Trophoblast cell (in vitro differentiated cells and primary cell): ENCODE data around the gene UST.

Source experiments
- DNase-seq, 2 donors: peaks; one replicate each; pipeline ENCODE4 v3.0.0-alpha.2; 2016
- H2AFZ ChIP-seq: 2 replicates; pipeline ENCODE4 v1.6.1; 2013; ENCODE audit warnings: low read length, moderate library complexity, mild to moderate bottlenecking; ENCODE audit not compliant: insufficient read depth, poor library complexity
- H2AK5ac ChIP-seq: 2 replicates; pipeline ENCODE4 v1.6.1; 2013; ENCODE audit warnings: mild to moderate bottlenecking, low read length
- H2BK120ac ChIP-seq: 2 replicates; pipeline ENCODE4 v1.6.1; 2013; ENCODE audit warnings: low read length, mild to moderate bottlenecking, moderate library complexity; ENCODE audit not compliant: insufficient read depth, poor library complexity
- H2BK12ac ChIP-seq: 2 replicates; pipeline ENCODE4 v1.6.1; 2013; ENCODE audit warnings: mild to moderate bottlenecking, low read length, moderate library complexity
- H2BK5ac ChIP-seq: 2 replicates; pipeline ENCODE4 v1.6.1; 2013; ENCODE audit warnings: low read length, low read depth, moderate library complexity, mild to moderate bottlenecking; ENCODE audit not compliant: poor library complexity
- H3K14ac ChIP-seq: 2 replicates; pipeline ENCODE4 v1.6.1; 2013; ENCODE audit warnings: mild to moderate bottlenecking, low read length
- H3K18ac ChIP-seq: 2 replicates; pipeline ENCODE4 v1.6.1; 2013; ENCODE audit warnings: mild to moderate bottlenecking, low read length
- H3K23ac ChIP-seq: 2 replicates; pipeline ENCODE4 v1.6.1; 2013; ENCODE audit warnings: low read length
- H3K27ac ChIP-seq: 2 replicates; pipeline ENCODE4 v1.5.1; 2013; ENCODE audit warnings: low read depth, mild to moderate bottlenecking, inconsistent platforms, low read length, moderate library complexity
- H3K27me3 ChIP-seq: 2 replicates; pipeline ENCODE4 v1.6.1; 2013; ENCODE audit warnings: inconsistent platforms, mild to moderate bottlenecking, low read length, moderate library complexity; ENCODE audit not compliant: insufficient read depth
- H3K36me3 ChIP-seq, 2 experiments: 1 replicate in 1 of 2; 2 replicates in 1 of 2; pipeline ENCODE4 v1.6.1; 2013; ENCODE audit warnings: low read length in 2 of 2, mild to moderate bottlenecking in 2 of 2, moderate library complexity in 1 of 2; ENCODE audit not compliant: insufficient read depth in 2 of 2, control insufficient read depth in 1 of 2
- H3K4ac ChIP-seq: 2 replicates; pipeline ENCODE4 v1.6.1; 2013; ENCODE audit warnings: low read depth, mild to moderate bottlenecking, low read length, moderate library complexity
- H3K4me1 ChIP-seq, 2 experiments: 1 replicate in 1 of 2; 2 replicates in 1 of 2; pipeline ENCODE4 v1.6.1; 2013; ENCODE audit warnings: low read length in 2 of 2, mild to moderate bottlenecking in 2 of 2, moderate library complexity in 1 of 2; ENCODE audit not compliant: insufficient read depth in 2 of 2, control insufficient read depth in 1 of 2
- H3K4me2 ChIP-seq: 2 replicates; pipeline ENCODE4 v1.6.1; 2013; ENCODE audit warnings: inconsistent platforms, mild to moderate bottlenecking, low read length, moderate library complexity
- H3K4me3 ChIP-seq: 2 replicates; pipeline ENCODE4 v1.5.1; 2013; ENCODE audit warnings: mild to moderate bottlenecking, low read depth, low read length, inconsistent platforms
- H3K79me1 ChIP-seq: one replicate; pipeline ENCODE4 v1.6.1; 2013; ENCODE audit warnings: low read length
- H3K79me2 ChIP-seq: 2 replicates; pipeline ENCODE4 v1.6.1; 2013; ENCODE audit warnings: low read length, mild to moderate bottlenecking; ENCODE audit not compliant: control insufficient read depth, insufficient read depth, poor library complexity
- H3K9ac ChIP-seq: 2 replicates; pipeline ENCODE4 v1.6.1; 2013; ENCODE audit warnings: mild to moderate bottlenecking, low read length
- H3K9me3 ChIP-seq: 2 replicates; pipeline ENCODE4 v1.6.1; 2013; ENCODE audit warnings: low read depth, mild to moderate bottlenecking, control low read depth, inconsistent platforms, low read length; ENCODE audit not compliant: insufficient read depth
- H4K12ac ChIP-seq: 2 replicates; pipeline ENCODE4 v1.6.1; 2013; ENCODE audit warnings: low read depth, mild to moderate bottlenecking, low read length, moderate library complexity
- H4K8ac ChIP-seq: 2 replicates; pipeline ENCODE4 v1.6.1; 2013; ENCODE audit warnings: low read depth, mild to moderate bottlenecking, low read length, moderate library complexity
- H4K91ac ChIP-seq: one replicate; pipeline ENCODE4 v1.6.1; 2013; ENCODE audit warnings: low read depth, mild to moderate bottlenecking, low read length, moderate library complexity
- WGBS: extraction: QIAGEN DNeasy Blood & Tissue Kit; methylation state at CpG from one replicate; pipeline ENCODE4 v1.1.7; 2013; ENCODE audit warnings: missing lambda C conversion rate; ENCODE audit not compliant: insufficient read length, insufficient coverage; ENCODE audit errors: extremely low coverage; 5-methylcytosine and 5-hydroxymethylcytosine counted together

UST gene

GRCh38 chr6:148757944-148758480 is 11.2 kb downstream of the UST start:
- Histone ChIP-seq H2AFZ (no peak overlapping the region), H3K23ac (no peak overlapping the region), H3K79me1 (no peaks in the 10 kb centered on the region), H3K79me2 (no peaks in the 10 kb centered on the region), H3K14ac (no peak overlapping the region), H2AK5ac (no peak overlapping the region), H4K91ac (no peak overlapping the region), H3K4ac (no peak overlapping the region), H4K8ac (no peak overlapping the region), H3K18ac (no peak overlapping the region), H3K4me1 (peaks cover 0 to 6% of the 10 kb centered on the region in 2 experiments), H3K4me2 (no peak overlapping the region), H3K27ac (no peak overlapping the region), H3K9ac (no peak overlapping the region), H3K4me3 (no peak overlapping the region), H2BK5ac (no peak overlapping the region), H2BK120ac (no peak overlapping the region), H3K36me3 (no peaks in the 10 kb centered on the region), H3K9me3 (no peaks in the 10 kb centered on the region), H2BK12ac (no peak overlapping the region), H3K27me3 (no peaks in the 10 kb centered on the region), H4K12ac (no peak overlapping the region)
- DNase-seq, result no peak
- WGBS, result no CpG with 5 or more reads among the region's 2 CpGs

GRCh38 chr6:148758492-148758891 is 11.7 kb downstream of the UST start:
- Histone ChIP-seq H4K91ac (no peak overlapping the region), H3K79me2 (no peaks in the 10 kb centered on the region), H4K8ac (no peak overlapping the region), H2BK12ac (no peak overlapping the region), H2AK5ac (no peak overlapping the region), H3K4me3 (no peak overlapping the region), H3K36me3 (no peaks in the 10 kb centered on the region), H3K4me2 (no peak overlapping the region), H3K4me1 (peaks cover 0 to 6% of the 10 kb centered on the region in 2 experiments), H3K27me3 (no peaks in the 10 kb centered on the region), H3K4ac (no peak overlapping the region), H3K18ac (no peak overlapping the region), H3K14ac (no peak overlapping the region), H2BK5ac (no peak overlapping the region), H4K12ac (no peak overlapping the region), H2BK120ac (no peak overlapping the region), H2AFZ (no peak overlapping the region), H3K23ac (no peak overlapping the region), H3K9ac (no peak overlapping the region), H3K27ac (no peak overlapping the region), H3K9me3 (no peaks in the 10 kb centered on the region), H3K79me1 (no peaks in the 10 kb centered on the region)
- no CpG with 5 or more reads among the region's 6 CpGs for WGBS
- DNase-seq, result peak in 1 of 2 donors; percentile 37

GRCh38 chr6:148760258-148760534 is 13.4 kb downstream of the UST start:
- Histone ChIP-seq H3K23ac (no peak overlapping the region), H3K4me1 (peaks cover 0 to 6% of the 10 kb centered on the region in 2 experiments), H3K9me3 (no peaks in the 10 kb centered on the region), H2AFZ (no peak overlapping the region), H2BK12ac (no peak overlapping the region), H4K91ac (no peak overlapping the region), H3K14ac (no peak overlapping the region), H3K18ac (no peak overlapping the region), H2AK5ac (no peak overlapping the region), H3K27ac (no peak overlapping the region), H4K12ac (no peak overlapping the region), H3K4me2 (no peak overlapping the region), H3K27me3 (no peaks in the 10 kb centered on the region), H3K36me3 (no peaks in the 10 kb centered on the region), H3K79me1 (no peaks in the 10 kb centered on the region), H3K79me2 (no peaks in the 10 kb centered on the region), H3K4me3 (no peak overlapping the region), H4K8ac (no peak overlapping the region), H2BK120ac (no peak overlapping the region), H2BK5ac (no peak overlapping the region), H3K9ac (no peak overlapping the region), H3K4ac (no peak overlapping the region)
- no CpG with 5 or more reads among the region's 1 CpG for WGBS
- no peak for DNase-seq

GRCh38 chr6:148760568-148761526 is 14.0 kb downstream of the UST start:
- Histone ChIP-seq H4K12ac (no peak overlapping the region), H3K4me3 (no peak overlapping the region), H3K14ac (no peak overlapping the region), H3K79me2 (no peaks in the 10 kb centered on the region), H3K27ac (no peak overlapping the region), H4K8ac (no peak overlapping the region), H3K4me1 (peaks cover 0 to 6% of the 10 kb centered on the region in 2 experiments), H3K4me2 (no peak overlapping the region), H4K91ac (no peak overlapping the region), H3K9ac (no peak overlapping the region), H2AK5ac (no peak overlapping the region), H3K23ac (no peak overlapping the region), H3K79me1 (no peaks in the 10 kb centered on the region), H2BK12ac (no peak overlapping the region), H2BK120ac (no peak overlapping the region), H3K9me3 (no peaks in the 10 kb centered on the region), H3K36me3 (no peaks in the 10 kb centered on the region), H2AFZ (no peak overlapping the region), H3K18ac (no peak overlapping the region), H3K4ac (no peak overlapping the region), H3K27me3 (no peaks in the 10 kb centered on the region), H2BK5ac (no peak overlapping the region)
- DNase-seq, result no peak
- no CpG with 5 or more reads among the region's 14 CpGs for WGBS
